SIG-M5 treated with dmso at 0.1 percent for 504 hours (cell line): ENCODE data around the gene PRPF40A.
"Not testable (repeated sequence)": the region's sequence is repeated elsewhere in the genome, so short reads cannot be mapped to it uniquely, and the experiment has no call there.

Source experiments
- DNase-seq: peaks from one replicate; lab custom pipeline; 2025; ENCODE audit not compliant: unreplicated experiment; lab: John Stamatoyannopoulos, UW

PRPF40A gene

GRCh38 chr2:152717228-152718075, at the start of gene PRPF40A:
PRPF40A (minus strand) TSS chr2:152717461; CDS start chr2:152717439, 22 bp downstream.
- DNase-seq: peak; percentile 97

- DNase-seq: no peak
Measured at GRCh38 chr2:152766928-152767327, 49.7 kb upstream of the PRPF40A start.

GRCh38 chr2:152763651-152764050, 46.4 kb upstream of the PRPF40A start:
- no peak for DNase-seq

- not testable (repeated sequence) for DNase-seq
Measured at GRCh38 chr2:152763208-152763607, 45.9 kb upstream of the PRPF40A start.

GRCh38 chr2:152762202-152762601, 44.9 kb upstream of the PRPF40A start:
- DNase-seq: no peak

- no peak for DNase-seq
Measured at GRCh38 chr2:152761214-152761613, 44.0 kb upstream of the PRPF40A start.

- no peak for DNase-seq
Measured at GRCh38 chr2:152759290-152760072, 42.2 kb upstream of the PRPF40A start.

- no peak for DNase-seq
Measured at GRCh38 chr2:152755029-152755428, 37.8 kb upstream of the PRPF40A start.

- DNase-seq: not testable (repeated sequence)
Measured at GRCh38 chr2:152747751-152748150, 30.5 kb upstream of the PRPF40A start.

- DNase-seq: peak; percentile 30
Measured at GRCh38 chr2:152743002-152743401, 25.7 kb upstream of the PRPF40A start.

GRCh38 chr2:152740743-152741328, 23.6 kb upstream of the PRPF40A start:
- DNase-seq: peak; percentile 80

- DNase-seq: not testable (repeated sequence)
Measured at GRCh38 chr2:152739705-152740104, 22.4 kb upstream of the PRPF40A start.

- no peak for DNase-seq
Measured at GRCh38 chr2:152738438-152738837, 21.2 kb upstream of the PRPF40A start.

GRCh38 chr2:152737509-152737908, 20.2 kb upstream of the PRPF40A start:
- DNase-seq: not testable (repeated sequence)

- peak; percentile 72 for DNase-seq
Measured at GRCh38 chr2:152730591-152731333, 13.5 kb upstream of the PRPF40A start.

- DNase-seq: no peak
Measured at GRCh38 chr2:152729844-152730243, 12.6 kb upstream of the PRPF40A start.

- no peak for DNase-seq
Measured at GRCh38 chr2:152723918-152724317, 6.7 kb upstream of the PRPF40A start.

- not testable (repeated sequence) for DNase-seq
Measured at GRCh38 chr2:152722639-152723038, 5.4 kb upstream of the PRPF40A start.

GRCh38 chr2:152720794-152721193, 3.5 kb upstream of the PRPF40A start:
- no peak for DNase-seq

- peak; percentile 76 for DNase-seq
Measured at GRCh38 chr2:152718909-152719645, 1.8 kb upstream of the PRPF40A start.
